Measurements from ENCODE around the gene RTF2. TPM values are rescaled to one million over a fixed set of nuclear protein-coding genes. Genes with fewer than 3 reads are reported as not detected.

The RTF2 gene
- total RNA-seq, 2 experiments from 2014 or later = 52.7 to 55.2 TPM

DNA sequence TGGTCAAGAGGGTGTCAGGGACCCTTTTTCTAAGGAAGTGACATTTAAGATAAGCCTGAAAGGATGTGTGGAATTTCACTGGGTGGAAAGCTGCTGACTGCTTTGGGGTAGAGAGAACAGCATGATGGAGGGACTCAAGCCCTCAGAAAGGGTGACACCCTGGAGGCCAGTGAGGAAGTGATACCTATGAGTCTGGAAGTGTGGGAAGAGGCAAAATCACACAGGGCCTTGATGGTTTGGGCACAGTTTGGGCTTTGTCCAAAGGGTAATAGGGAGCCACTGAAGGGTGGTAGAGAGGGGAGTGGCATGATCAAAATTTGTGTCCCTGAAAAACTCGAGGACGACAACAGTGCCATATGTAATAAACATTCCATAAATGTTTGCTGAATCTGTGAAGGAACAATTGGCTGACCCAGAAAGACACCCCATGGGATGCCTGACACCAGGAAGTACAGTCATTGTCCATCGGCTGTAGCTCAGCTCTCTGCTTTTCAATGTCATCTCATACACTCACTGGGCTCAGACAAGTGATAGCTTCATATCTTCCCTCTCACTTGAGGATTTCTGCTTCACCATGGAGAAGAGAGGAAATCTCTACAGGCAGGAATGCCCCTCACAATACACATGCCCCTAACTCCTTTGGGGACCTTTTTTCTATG, 35.1 kb upstream of the RTF2 start:
- no peak overlapping the region for H3K4me3 Mint-ChIP-seq
- Histone ChIP-seq H3K4me3 (ENCODE audit: low read length) (no peak overlapping the region), H3K4me1 (ENCODE audit: insufficient read depth, low read length) (peaks cover 56% of the 10 kb centered on the region), H3K27ac (ENCODE audit: low read depth in 1 of 2, low read length in 2 of 2) (peak overlapping the region in 1 of 2 donors; percentile 31), H3K27me3 (ENCODE audit: control insufficient read depth in 1 of 2, insufficient read depth in 2 of 2, low read length in 2 of 2) (no peaks in the 10 kb centered on the region), H3K9me3 (ENCODE audit: control insufficient read depth in 1 of 2, insufficient read depth in 1 of 2, low read length in 2 of 2) (no peaks in the 10 kb centered on the region), H3K36me3 (ENCODE audit: insufficient read depth, low read length) (peaks cover 17% of the 10 kb centered on the region)
- TF ChIP-seq, protein P1, sequence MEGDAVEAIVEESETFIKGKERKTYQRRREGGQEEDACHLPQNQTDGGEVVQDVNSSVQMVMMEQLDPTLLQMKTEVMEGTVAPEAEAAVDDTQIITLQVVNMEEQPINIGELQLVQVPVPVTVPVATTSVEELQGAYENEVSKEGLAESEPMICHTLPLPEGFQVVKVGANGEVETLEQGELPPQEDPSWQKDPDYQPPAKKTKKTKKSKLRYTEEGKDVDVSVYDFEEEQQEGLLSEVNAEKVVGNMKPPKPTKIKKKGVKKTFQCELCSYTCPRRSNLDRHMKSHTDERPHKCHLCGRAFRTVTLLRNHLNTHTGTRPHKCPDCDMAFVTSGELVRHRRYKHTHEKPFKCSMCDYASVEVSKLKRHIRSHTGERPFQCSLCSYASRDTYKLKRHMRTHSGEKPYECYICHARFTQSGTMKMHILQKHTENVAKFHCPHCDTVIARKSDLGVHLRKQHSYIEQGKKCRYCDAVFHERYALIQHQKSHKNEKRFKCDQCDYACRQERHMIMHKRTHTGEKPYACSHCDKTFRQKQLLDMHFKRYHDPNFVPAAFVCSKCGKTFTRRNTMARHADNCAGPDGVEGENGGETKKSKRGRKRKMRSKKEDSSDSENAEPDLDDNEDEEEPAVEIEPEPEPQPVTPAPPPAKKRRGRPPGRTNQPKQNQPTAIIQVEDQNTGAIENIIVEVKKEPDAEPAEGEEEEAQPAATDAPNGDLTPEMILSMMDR (IDR thresholded peaks at IDR 0.05) = no peak
- peaks cover 60% of the 10 kb centered on the region for H3K4me1 Mint-ChIP-seq (ENCODE audit: low read depth)
- CTCF ChIA-PET = no interaction called here
- intact Hi-C loops (cut with DNase I, micrococcal nuclease) = no loop called here
- POLR2A ChIA-PET = interaction anchor here (1.0 to 3.1 kb wide), 3 partner anchors 11 to 21 kb away, joined by 4 to 8 read pairs (median 5); partner anchors contain the start of gene CASS4
- peak overlapping the region; percentile 37 for H3K27ac Mint-ChIP-seq
- no peaks in the 10 kb centered on the region for H3K9me3 Mint-ChIP-seq
- DNase-seq (no peak), ATAC-seq (ENCODE audit: poor library complexity) (no peak)
- no peaks in the 10 kb centered on the region for H3K27me3 Mint-ChIP-seq
- peaks cover 39% of the 10 kb centered on the region for H3K36me3 Mint-ChIP-seq (ENCODE audit: low read depth)

DNA sequence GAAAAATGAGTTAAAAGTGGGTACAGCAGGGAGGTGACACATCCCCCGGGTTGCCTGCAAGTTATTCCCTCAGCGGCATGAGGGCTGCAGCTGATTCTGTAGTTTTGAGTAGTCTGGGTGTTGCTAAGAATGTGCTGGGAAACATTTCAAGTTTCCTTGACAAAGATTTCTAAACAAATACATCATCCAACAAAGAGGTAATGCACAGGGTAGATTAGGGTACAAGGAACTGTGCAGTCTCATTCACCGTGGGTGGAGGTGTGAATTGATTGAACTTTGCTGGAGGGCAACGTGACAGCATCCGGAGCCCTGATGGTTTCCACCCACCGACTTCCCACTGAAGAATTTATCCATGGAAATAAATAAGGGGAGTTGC, 34.6 kb upstream of the RTF2 start:
- Histone ChIP-seq H3K4me1 (ENCODE audit: insufficient read depth, low read length) (peaks cover 56% of the 10 kb centered on the region), H3K27ac (ENCODE audit: low read depth in 1 of 2, low read length in 2 of 2) (peak overlapping the region in 1 of 2 donors; percentile 31)
- POLR2A ChIA-PET = interaction anchor here (1.1 to 3.1 kb wide), 3 partner anchors 16 to 22 kb away, joined by 3 to 8 read pairs (median 5); partner anchors contain the start of gene CASS4

GRCh38 chr20:56437196-56437960, 31.0 kb upstream of the RTF2 start:
- Histone ChIP-seq H3K9me3 (ENCODE audit: control insufficient read depth in 1 of 2, insufficient read depth in 1 of 2, low read length in 2 of 2) (no peaks in the 10 kb centered on the region), H3K4me1 (ENCODE audit: insufficient read depth, low read length) (peaks cover 72% of the 10 kb centered on the region), H3K36me3 (ENCODE audit: insufficient read depth, low read length) (peaks cover 18% of the 10 kb centered on the region), H3K27me3 (ENCODE audit: control insufficient read depth in 1 of 2, insufficient read depth in 2 of 2, low read length in 2 of 2) (no peaks in the 10 kb centered on the region), H3K4me3 (ENCODE audit: low read length) (no peak overlapping the region), H3K27ac (ENCODE audit: low read depth in 1 of 2, low read length in 2 of 2) (no peak overlapping the region)
- no peaks in the 10 kb centered on the region for H3K9me3 Mint-ChIP-seq
- TF ChIP-seq, protein P1 (IDR thresholded peaks at IDR 0.05) = no peak
- ChIA-PET POLR2A (no interaction called here), CTCF (no interaction called here)
- peaks cover 62% of the 10 kb centered on the region for H3K4me1 Mint-ChIP-seq (ENCODE audit: low read depth)
- DNase-seq = no peak
- intact Hi-C loops (cut with DNase I, micrococcal nuclease) = no loop called here
- H3K36me3 Mint-ChIP-seq (ENCODE audit: low read depth) = peaks cover 56% of the 10 kb centered on the region
- no peak overlapping the region for H3K4me3 Mint-ChIP-seq
- no peaks in the 10 kb centered on the region for H3K27me3 Mint-ChIP-seq
- H3K27ac Mint-ChIP-seq = peak overlapping the region; percentile 22
- ATAC-seq (ENCODE audit: poor library complexity) = no peak

More for the DNA sequence above, 34.6 kb upstream of the RTF2 start:
- no peak overlapping the region for H3K4me3 Mint-ChIP-seq
- H3K9me3 Mint-ChIP-seq = no peaks in the 10 kb centered on the region
- H3K36me3 Mint-ChIP-seq (ENCODE audit: low read depth) = peaks cover 41% of the 10 kb centered on the region
- Histone ChIP-seq H3K27me3 (ENCODE audit: control insufficient read depth in 1 of 2, insufficient read depth in 2 of 2, low read length in 2 of 2) (no peaks in the 10 kb centered on the region), H3K9me3 (ENCODE audit: control insufficient read depth in 1 of 2, insufficient read depth in 1 of 2, low read length in 2 of 2) (no peaks in the 10 kb centered on the region), H3K4me3 (ENCODE audit: low read length) (no peak overlapping the region), H3K36me3 (ENCODE audit: insufficient read depth, low read length) (peaks cover 18% of the 10 kb centered on the region)
- peak overlapping the region; percentile 37 for H3K27ac Mint-ChIP-seq
- no peak for ATAC-seq (ENCODE audit: poor library complexity)
- DNase-seq = peak in 2 of 14 experiments; percentile 13 to 58
- no peaks in the 10 kb centered on the region for H3K27me3 Mint-ChIP-seq
- CTCF ChIA-PET = no interaction called here
- intact Hi-C loops (cut with DNase I, micrococcal nuclease) = no loop called here
- TF ChIP-seq, protein P1 (IDR thresholded peaks at IDR 0.05) = no peak
- H3K4me1 Mint-ChIP-seq (ENCODE audit: low read depth) = peaks cover 60% of the 10 kb centered on the region

All from CD4-positive, alpha-beta T cell (primary cell).